ENCODE data around the gene ZNF43. TPM values are rescaled to one million over a fixed set of nuclear protein-coding genes. Genes with fewer than 3 reads are reported as not detected.
"Not testable (repeated sequence)": the region's sequence is repeated elsewhere in the genome, so short reads cannot be mapped to it uniquely, and the experiment has no call there.

ZNF43 gene
- polyA plus RNA-seq (ENCODE audit: insufficient read length in 10 of 10), result 10 to 100 TPM in 9 of 10 donors, 1 to 10 TPM in 1; 9.9 to 15.0 (median 13.6) TPM
- long read RNA-seq, donor 1, full-length matches to known transcripts, result 2 of 2 reads
- long read RNA-seq, donor 1, partial matches to known transcripts, result 0 of 2 reads
- long read RNA-seq, donor 1, other reads (novel, unspliced or antisense), result 0 of 2 reads
- long read RNA-seq, donor 2, partial matches to known transcripts, result 0 of 3 reads
- long read RNA-seq, donor 2, other reads (novel, unspliced or antisense), result 0 of 3 reads
- long read RNA-seq, donor 3, result 0 reads
- long read RNA-seq, donor 4, partial matches to known transcripts, result 0 of 3 reads
- long read RNA-seq, donor 4, other reads (novel, unspliced or antisense), result 0 of 3 reads
- long read RNA-seq, donor 5, full-length matches to known transcripts, result 4 of 4 reads
- long read RNA-seq, donor 5, partial matches to known transcripts, result 0 of 4 reads
- long read RNA-seq, donor 5, other reads (novel, unspliced or antisense), result 0 of 4 reads
- long read RNA-seq, donor 6, partial matches to known transcripts, result 0 of 4 reads
- long read RNA-seq, donor 6, other reads (novel, unspliced or antisense), result 0 of 4 reads
- long read RNA-seq, donor 7, partial matches to known transcripts, result 0 of 6 reads
- long read RNA-seq, donor 7, other reads (novel, unspliced or antisense), result 0 of 6 reads
- long read RNA-seq, donor 8, full-length matches to known transcripts, result 2 of 2 reads
- long read RNA-seq, donor 8, partial matches to known transcripts, result 0 of 2 reads
- long read RNA-seq, donor 8, other reads (novel, unspliced or antisense), result 0 of 2 reads
- long read RNA-seq, donor 9, result 0 reads

DNA sequence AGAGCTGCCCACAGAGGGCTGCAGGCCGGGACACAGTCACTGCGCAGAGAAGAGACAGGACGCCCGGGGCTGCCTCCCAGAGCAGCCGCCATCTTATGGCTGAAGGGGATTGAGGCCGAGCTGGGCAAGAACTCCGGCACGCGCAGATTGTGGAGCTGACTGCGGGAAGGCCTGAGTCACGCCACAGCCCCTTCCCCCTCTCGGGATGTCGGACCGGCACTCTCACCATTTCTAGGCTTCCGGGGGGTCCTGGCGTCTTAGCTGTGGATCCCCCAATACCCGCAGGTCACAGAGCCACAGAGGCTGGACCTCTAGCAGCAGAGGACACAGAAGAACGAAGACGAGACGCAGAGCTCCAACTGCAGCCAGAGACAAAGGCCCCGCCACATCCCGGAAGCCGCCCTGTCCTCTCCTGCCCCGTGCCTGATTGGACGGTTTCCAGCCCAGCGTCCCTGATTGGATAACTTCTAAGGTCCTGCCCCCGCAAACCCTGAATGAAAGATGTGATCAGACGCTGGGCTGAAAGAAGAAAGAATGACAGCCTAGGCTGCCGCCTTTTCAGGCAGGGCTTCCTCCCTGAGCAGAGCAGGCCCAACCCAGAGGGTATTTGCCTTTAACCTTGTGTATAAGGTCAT, at the start of gene ZNF43:
Gene ZNF43, minus strand, starts transcription at position 373 of the 635 bp plus-strand sequence. Its CDS starts 144 bp downstream, at position 229.
- peak; percentile 97 to 99 (median 98) for DNase-seq

DNA sequence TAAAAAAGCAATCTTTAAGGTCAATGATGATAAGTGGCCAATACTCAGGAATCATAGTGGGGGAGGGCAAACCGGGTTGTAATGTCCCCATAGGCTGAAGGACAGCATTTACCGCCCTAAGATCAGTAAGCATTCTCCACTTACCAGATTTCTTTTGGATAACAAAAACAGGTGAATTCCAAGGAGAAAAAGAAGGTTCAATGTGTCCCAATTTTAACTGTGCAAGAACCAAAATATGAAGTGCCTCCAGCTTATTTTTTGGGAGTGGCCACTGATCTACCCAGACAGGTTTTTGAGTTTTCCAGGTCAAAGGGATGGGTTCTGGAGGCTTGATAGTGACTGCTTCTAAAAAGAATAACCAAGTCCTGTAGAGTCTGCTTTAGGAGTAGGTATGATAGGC, 49.5 kb upstream of the ZNF43 start:
- not testable (repeated sequence) for DNase-seq

DNA sequence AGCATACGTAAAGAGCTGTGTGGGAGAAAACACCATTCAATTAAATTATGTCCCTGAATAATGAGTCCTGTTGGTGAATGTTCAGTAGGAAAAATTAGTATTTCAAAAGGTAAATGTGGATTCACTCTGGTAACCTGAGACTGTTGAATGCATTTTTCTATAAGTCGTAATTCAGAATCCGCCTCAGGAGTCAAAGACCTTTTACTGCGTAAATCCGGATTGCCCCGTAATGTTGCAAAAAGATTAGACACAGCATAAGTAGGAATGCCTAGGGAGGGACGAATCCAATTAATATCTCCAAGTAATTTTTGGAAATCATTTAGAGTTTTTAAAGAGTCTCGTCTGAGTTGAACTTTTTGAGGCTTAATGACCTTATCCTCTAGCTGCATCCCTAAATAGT, 48.8 kb upstream of the ZNF43 start:
- not testable (repeated sequence) for DNase-seq

DNA sequence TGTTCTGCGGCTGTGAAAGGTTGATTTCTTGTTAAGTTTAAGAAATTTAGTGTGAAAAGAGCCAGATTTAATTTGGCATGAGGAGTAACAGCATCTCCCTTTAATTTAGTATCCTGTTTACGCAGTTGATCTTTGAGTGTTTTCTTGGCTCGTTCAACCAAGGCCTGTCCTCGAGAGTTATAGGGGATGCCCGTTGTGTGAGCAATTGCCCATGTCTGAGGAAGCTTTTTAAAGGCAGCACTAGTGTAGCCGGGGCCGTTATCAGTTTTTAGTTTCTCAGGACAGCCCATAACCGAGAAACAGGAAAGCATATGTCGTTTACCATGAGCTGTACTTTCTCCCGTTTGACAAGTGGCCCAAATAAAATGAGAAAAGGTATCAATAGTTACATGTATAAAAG, 47.5 kb upstream of the ZNF43 start:
- DNase-seq, result peak in 1 of 3 donors; percentile 0

DNA sequence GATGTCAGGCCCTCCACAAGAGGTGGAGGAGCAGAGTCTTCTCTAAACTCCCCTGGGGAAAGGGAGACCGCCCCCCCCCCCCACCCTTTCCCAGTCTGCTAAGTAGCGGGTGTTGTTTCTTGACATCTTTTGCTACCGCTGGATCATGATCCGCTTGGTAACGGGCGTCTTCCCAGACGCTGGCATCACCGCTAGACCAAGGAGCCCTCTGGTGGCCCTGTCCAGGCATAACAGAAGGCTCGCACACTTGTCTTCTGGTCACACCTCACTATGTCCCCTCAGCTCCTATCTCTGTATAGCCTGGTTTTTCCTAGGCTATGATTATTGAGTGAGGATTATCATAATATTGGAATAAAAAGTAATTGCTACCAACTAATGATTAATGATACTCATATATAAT, 44.8 kb upstream of the ZNF43 start:
- not testable (repeated sequence) for DNase-seq

DNA sequence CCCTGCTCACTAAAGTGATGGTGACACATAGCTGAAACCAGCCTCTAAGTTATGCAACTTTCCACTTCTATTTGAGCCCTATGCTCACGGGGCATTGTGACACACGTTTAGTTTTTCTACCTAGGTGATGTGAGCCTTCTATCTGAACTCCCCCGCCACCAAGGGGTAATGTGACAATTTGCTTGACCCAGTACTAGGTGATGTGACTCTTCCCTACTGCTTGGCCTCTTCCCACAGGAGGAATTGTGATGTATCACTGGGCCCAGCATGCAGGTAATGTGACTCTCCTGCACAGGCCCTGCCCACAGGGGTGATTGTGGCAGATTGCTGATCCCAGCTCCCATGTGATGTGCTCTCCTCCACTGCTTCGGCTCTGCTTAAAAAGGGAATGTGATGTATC, 42.7 kb upstream of the ZNF43 start:
- no peak for DNase-seq

DNA sequence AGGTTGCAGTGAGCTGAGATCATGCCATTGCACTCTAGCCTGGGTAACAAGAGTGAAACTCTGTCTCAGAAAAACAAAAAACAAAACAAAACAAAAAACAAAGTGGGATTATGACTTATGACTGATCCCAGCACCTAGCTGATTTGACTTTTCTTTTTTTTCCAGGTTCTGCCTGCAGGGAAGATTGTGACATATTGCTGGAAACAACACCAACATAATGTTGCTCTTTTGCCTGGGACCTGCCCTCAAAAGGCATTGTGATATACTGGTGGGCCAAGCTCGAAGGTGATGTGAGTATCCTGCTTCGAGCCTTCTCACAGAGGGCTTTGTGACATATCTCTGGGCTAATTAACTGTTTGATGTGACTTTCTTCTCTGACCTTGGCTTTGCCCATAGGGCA, 42.0 kb upstream of the ZNF43 start:
- DNase-seq, result no peak

DNA sequence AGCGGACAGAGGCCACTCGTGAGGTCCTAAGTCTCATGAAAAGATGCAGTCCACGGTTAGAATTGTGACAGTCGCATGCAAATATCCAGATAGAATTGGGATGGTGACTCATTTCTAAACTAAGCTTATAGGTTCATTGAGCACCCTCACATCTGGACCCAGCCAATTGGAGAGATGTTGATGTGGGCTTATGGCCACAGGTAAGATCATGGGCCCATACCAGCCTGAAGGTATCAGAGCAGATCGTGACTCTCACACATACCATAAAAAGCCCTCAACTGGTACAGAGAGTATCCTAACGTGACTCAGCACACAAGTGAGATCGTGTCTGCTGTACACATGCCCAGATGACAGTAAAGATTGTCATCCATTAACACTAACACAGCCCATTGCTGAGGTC, 40.6 kb upstream of the ZNF43 start:
- DNase-seq, result not testable (repeated sequence)

DNA sequence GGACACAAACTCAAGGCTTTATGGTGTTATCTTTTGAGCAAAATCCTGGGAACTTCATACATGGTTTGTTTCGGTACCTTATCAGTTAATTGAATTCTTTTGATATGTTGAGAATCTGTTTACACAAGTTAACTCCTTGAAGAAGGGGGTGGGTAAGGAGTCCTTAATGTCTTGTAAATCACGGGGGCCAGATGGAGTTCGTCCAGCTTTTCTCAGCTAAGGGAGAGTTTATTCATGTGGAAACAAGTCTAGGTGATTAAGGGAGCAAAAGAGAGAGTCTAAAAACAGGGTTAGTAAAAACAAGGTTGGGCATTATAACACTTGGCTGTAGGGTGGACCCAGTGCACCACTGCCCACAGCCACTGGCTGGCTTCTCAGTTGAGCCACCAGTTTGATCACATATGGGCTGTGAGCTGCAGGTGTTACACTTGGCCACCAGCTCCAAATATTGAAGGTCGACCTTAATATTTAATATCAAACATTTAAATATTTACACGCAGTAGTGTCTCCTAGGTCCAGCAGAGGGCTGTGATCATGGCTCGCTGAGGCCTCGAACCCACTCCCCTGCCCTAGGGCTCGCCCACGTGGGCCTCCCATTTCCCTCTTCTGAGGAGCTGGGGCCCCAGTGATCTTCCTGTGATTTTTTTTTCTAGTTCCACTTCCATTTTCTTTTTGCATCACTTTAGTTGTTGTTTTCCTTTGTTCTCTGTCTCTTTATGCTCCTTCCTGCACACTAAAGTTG, 21.0 kb upstream of the ZNF43 start:
- no peak for DNase-seq

DNA sequence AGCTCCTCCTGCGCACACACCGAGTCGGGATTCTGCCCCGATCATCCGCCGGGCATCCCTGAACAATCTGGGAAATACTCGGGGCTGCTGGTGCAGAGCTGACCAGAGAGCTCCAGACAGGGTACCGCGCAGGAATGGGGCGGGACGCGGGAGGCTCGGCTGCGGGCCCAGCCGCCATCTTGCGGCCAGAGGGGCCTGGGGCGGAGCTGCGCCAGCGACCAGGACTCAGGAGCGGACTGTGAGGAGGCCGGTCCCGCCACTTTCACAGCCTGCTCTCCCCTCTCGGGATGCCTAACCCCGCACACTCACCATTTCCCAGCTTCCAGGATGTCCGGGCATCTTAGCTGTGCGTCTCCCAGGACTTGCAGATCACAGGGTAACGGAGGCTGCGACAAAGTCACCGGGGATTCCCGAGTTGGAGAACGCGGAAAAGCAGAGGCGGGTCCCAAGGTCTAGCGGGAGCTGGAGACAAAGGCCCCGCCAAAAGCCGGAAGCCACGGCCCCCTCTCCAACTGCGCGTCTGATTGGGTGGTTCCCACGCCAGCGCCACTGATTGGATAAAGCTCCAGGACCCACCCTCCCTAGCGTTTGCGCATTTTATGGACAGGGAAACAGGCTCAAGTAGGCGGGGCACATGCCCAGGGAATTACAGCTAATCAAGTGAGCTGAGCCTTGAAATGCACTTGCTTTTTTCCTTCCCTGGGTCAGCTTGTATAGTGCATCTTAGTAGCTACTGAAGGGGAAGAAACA, 15.8 kb upstream of the ZNF43 start:
- peak; percentile 95 to 98 (median 96) for DNase-seq

DNA sequence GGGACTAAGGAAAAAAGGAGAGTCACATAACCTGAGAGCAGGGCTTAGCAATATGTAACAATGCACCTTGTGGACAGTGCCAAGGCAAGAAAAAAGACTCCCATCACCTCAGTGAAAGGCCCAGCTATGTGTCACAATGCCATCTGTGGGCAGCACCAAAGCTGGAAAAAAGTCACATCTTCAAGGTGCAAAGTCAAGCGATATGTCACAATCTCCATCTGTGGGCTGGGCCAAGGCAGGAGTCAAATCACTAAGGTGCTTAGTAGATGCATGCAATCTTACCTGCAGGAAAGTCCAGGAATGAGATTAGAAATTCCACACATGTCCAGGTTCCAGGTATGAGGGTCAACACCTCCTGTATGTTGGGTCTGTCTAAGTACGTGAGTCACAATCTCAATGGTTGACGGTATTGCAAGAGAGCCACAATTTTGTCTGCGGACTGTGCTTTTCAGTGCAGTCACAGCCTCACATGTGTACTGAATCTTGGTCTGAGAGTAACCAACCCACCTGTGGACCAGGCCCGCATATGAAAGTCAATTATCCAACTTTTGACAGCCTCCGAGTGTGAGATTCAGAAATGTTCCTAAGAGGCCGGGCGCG, 14.8 kb upstream of the ZNF43 start:
- peak in 1 of 3 donors; percentile 19 for DNase-seq

DNA sequence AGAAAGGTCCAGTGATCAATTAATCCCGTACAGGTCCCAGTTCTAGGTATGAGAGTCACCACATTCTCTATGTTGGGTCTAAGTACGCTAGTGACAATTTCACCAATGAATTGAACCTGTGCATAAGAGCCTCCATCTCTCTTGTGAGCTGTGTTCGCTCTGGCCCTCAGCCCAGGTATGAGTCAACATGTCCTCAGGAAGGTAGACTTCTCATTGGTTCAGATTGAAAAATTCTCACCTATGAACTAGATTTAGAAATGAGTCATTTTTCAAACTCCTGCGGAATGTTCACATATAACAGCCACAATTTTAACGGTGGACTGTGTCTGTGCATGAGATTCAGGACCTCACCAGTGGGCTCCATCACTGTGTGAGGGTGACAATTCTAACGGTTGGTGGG, 12.7 kb upstream of the ZNF43 start:
- DNase-seq, result no peak

DNA sequence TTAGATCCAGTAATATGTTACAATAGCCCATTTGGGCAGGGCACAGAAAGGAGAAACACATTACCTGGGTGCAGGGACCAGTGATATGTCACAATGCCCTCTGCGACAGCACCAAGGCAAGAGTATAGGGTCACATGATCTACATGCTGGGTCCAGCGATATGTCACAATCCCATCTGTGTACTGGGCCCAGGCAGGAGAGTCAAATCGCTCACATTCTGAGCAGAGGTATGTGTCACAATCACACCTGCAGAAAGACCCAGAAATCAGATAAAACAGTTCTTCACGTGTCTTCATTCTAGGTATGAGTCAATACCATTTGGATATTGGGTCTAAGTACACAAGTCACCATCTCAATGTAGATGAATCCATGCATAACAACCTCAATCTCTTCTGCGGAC, 7.1 kb upstream of the ZNF43 start:
- no peak for DNase-seq

DNA sequence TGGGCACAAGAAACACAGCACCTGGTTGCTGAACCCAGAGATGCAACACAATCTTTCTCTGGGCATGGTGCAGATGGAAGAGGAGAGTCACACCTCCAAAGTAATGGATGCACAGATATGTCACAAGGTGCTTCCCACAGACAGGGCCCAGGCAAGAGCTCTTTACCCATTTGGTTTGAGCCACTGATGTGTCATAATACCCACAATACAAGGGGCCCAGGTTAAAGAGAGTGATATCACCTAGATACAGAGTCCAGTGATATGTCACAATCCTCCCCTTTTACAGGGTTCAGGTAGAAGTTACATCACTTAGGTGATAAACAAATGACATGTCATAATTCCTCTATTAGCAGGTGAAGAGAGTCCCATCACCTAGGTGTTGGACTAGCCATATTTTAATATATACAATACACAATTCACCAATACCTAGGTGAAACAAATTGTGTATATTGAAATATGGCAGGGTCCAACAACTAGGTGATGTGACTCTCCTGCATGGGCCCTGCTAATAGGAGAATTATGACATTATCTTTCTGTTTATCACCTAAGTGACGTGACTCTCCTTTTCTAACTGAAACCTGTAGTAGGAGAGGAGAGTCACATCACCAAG, 5.6 kb upstream of the ZNF43 start:
- DNase-seq, result no peak

DNA sequence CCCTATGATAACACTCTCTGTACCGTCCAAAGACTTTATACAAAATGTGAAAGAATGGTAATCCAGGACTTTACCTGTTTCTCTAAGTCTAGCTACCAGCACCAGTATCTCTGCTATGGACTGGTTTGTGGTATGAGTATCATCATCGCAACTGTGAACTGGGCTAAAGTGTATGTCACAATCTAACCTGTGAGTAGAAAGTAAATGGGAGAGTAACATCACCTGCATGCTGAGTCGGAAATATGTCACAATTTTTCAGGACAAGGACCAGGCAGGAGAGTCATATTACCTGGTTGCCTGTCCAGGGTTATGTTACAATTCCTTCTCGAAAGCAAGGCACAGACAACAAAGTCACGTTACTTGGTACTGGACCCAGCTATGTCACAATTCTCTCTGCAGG, 5.1 kb upstream of the ZNF43 start:
- DNase-seq, result no peak

DNA sequence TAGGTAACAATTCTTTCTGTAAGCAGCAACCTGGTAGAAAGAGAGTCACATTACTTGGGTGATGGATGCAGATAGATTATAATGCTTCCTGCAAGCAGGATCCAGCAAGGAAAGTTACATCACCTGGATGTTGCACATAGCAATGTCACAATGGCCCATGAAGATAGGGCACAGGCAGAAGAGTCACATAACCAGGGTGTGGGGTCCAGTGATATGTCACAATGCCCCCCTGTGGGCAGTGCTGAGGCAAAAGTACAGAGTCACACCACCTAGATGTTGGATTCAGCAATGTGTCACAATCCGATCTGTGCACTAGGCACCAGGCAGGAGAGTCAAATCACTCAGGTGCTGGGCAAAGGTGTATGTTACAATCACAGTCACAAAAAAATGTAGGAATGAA, 4.0 kb upstream of the ZNF43 start:
- no peak for DNase-seq

DNA sequence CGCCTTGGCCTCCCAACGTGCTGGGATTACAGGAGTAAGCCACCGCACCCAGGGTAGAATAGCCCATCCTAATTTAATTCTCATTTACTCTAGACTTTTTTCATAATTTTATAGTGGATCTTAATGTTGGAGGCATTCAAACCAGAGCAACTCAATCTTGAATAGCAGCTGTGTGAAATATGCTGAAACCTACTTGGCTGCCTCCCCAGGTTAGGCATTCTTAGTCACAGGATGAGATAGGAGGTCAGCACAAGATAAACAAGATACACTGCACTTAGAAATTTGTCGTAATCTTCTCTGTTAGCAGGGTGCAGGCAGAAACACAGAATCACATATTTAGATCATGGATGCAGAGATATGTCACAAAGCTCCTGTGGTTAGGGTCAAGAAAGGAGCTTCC, 2.7 kb upstream of the ZNF43 start:
- no peak for DNase-seq

DNA sequence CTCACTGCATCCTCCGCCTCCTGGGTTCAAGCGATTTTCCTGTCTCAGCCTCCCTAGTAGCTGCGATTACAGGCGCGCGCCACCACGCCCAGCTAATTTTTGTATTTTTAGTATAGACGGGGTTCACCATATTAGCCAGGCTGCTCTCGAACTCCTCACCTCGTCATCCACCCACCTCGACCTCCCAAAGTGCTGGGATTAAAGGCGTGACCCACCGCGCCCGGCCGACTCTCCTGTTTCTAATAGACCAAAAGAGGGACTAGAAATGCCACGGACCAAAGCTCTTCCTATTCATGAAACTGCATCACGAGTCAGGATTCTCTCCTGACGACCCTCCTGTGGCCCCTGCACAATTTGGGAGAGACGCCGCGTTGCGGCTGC, 563 bp downstream of the ZNF43 start:
- no peak for DNase-seq

DNA sequence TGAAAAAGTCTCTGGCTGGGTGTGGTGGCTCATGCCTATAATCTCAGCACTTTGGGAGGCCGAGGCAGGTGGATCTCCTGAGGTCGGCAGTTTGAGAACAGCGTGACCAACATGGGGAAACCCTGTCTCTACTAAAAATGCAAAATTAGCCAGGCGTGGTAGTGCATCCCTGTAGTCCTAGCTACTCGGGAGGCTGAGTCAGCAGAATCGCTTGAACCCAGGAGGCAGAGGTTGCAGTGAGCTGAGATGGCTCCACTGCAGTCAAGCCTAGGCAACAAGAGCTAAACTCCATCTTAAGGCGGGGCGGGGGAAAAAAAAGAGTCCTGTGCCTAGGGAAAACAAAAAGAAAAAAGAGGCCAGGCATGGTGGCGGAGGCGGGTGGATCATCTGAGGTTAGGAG, 2.2 kb downstream of the ZNF43 start:
- no peak for DNase-seq

DNA sequence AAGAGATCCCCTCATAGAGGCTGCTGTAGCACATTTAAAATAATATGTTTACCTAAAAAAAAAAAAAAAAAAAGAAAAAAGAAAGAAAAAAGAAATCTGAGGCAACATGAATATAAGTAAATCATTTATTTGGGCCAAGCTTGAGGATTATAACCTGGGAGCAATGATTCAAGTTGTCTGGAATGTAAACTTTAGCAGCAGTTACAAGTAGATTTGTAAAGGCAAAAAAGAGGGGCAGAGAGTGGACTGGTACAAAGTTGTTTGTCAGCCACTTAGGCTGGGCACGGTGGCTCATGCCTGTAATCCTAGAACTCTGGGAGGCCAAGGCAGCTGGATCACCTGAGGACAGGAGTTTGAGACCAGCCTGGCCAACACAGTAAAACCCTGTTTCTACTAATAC, 11.3 kb downstream of the ZNF43 start:
- no peak for DNase-seq

All from muscle of back (tissue), 13 donors.